Mesendoderm (in vitro differentiated cells): Measurements from ENCODE around the gene TRUB2.

ENCODE experiments used
- DNase-seq: peaks from one replicate; pipeline ENCODE4 v3.0.0; 2013
- H2AK5ac ChIP-seq: 2 replicates; pipeline ENCODE4 v1.6.1; 2013; ENCODE audit warnings: low read length, inconsistent platforms
- H2BK120ac ChIP-seq: 2 replicates; pipeline ENCODE4 v1.6.1; 2013; ENCODE audit warnings: low read depth, mild to moderate bottlenecking, low read length, moderate library complexity, mixed read lengths
- H2BK15ac ChIP-seq: replicated peaks from 2 replicates; pipeline ENCODE4 v1.6.1; 2013; ENCODE audit warnings: low read depth, mild to moderate bottlenecking, moderate library complexity
- H2BK5ac ChIP-seq: 2 replicates; pipeline ENCODE4 v1.6.1; 2013; ENCODE audit warnings: low read length, inconsistent platforms
- H3K18ac ChIP-seq: 2 replicates; pipeline ENCODE4 v1.6.1; 2013; ENCODE audit warnings: mild to moderate bottlenecking, low read length, mixed read lengths
- H3K23ac ChIP-seq: one replicate; pipeline ENCODE4 v1.6.1; 2013; ENCODE audit warnings: low read length
- H3K27ac ChIP-seq: 2 replicates; pipeline ENCODE4 v1.5.1; 2013; ENCODE audit warnings: low read depth, mild to moderate bottlenecking, inconsistent platforms, low read length, moderate library complexity
- H3K27me3 ChIP-seq: 2 replicates; pipeline ENCODE4 v1.6.1; 2013; ENCODE audit warnings: low read length, control low read depth, mild to moderate bottlenecking, inconsistent platforms; ENCODE audit not compliant: insufficient read depth, poor library complexity
- H3K36me3 ChIP-seq: 2 replicates; pipeline ENCODE4 v1.6.1; 2013; ENCODE audit warnings: low read length, inconsistent platforms; ENCODE audit not compliant: control insufficient read depth, insufficient read depth
- H3K4ac ChIP-seq: one replicate; pipeline ENCODE4 v1.6.1; 2013; ENCODE audit warnings: low read depth, mild to moderate bottlenecking, low read length, moderate library complexity
- H3K4me1 ChIP-seq: 2 replicates; pipeline ENCODE4 v1.6.1; 2013; ENCODE audit warnings: low read depth, low read length, inconsistent platforms; ENCODE audit not compliant: control insufficient read depth
- H3K4me2 ChIP-seq: 2 replicates; pipeline ENCODE4 v1.6.1; 2013; ENCODE audit warnings: low read length
- H3K4me3 ChIP-seq: 2 replicates; pipeline ENCODE4 v1.5.1; 2013; ENCODE audit warnings: mild to moderate bottlenecking, low read length
- H3K56ac ChIP-seq: one replicate; pipeline ENCODE4 v1.6.1; 2013; ENCODE audit warnings: low read length
- H3K79me1 ChIP-seq: 2 replicates; pipeline ENCODE4 v1.6.1; 2013; ENCODE audit warnings: low read length, inconsistent platforms
- H3K79me2 ChIP-seq: 2 replicates; pipeline ENCODE4 v1.6.1; 2013; ENCODE audit warnings: mild to moderate bottlenecking, low read length; ENCODE audit not compliant: control insufficient read depth, insufficient read depth
- H3K9ac ChIP-seq: 2 replicates; pipeline ENCODE4 v1.6.1; 2013; ENCODE audit warnings: low read length, inconsistent platforms
- H4K5ac ChIP-seq: one replicate; pipeline ENCODE4 v1.6.1; 2013; ENCODE audit warnings: low read length
- H4K8ac ChIP-seq: one replicate; pipeline ENCODE4 v1.6.1; 2013; ENCODE audit warnings: low read depth, mild to moderate bottlenecking, control low read depth, low read length, moderate library complexity
- whole genome bisulfite sequencing: extraction: QIAGEN DNeasy Blood & Tissue Kit; methylation state at CpG from one replicate; pipeline ENCODE4 v1.1.7; 2013; ENCODE audit warnings: low lambda C conversion rate, missing lambda C conversion rate; ENCODE audit not compliant: insufficient coverage; ENCODE audit errors: extremely low coverage; 5-methylcytosine and 5-hydroxymethylcytosine counted together

TRUB2 gene

DNA sequence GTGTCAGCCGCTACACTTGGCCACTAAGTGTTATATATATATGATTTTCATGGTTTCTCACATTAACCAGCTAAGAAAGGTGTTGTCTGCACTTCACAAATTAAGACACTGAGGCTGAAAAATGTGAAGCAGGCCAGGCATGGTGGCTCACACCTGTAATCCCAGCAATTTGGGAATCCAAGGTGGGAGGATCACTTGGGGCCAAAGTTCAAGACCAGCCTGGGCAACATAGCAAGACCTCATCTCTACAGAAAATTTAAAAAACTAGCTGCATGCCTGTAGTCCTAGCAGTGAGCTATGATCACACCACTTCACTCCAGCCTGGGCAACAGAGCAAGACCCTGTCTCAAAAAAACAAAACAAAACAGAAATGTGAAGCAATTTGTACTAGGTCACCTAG is 2.2 kb upstream of the TRUB2 start:
- H3K18ac ChIP-seq = no peak overlapping the region
- no peak overlapping the region for H3K4me3 ChIP-seq
- no peak overlapping the region for H2BK5ac ChIP-seq
- no peak overlapping the region for H2BK15ac ChIP-seq
- H3K36me3 ChIP-seq = peaks cover 10% of the 10 kb centered on the region
- no peak overlapping the region for H3K27ac ChIP-seq
- H3K9ac ChIP-seq = no peak overlapping the region
- no peak overlapping the region for H3K56ac ChIP-seq
- H2BK120ac ChIP-seq = no peak overlapping the region
- H3K4ac ChIP-seq = no peak overlapping the region
- no peak overlapping the region for H4K8ac ChIP-seq
- H3K79me1 ChIP-seq = peaks cover 10% of the 10 kb centered on the region
- no peak for DNase-seq
- H3K79me2 ChIP-seq = peaks cover 15% of the 10 kb centered on the region
- no peak overlapping the region for H3K4me2 ChIP-seq
- no CpG with 5 or more reads among the region's 1 CpG for WGBS
- no peak overlapping the region for H2AK5ac ChIP-seq
- no peak overlapping the region for H3K23ac ChIP-seq
- H3K4me1 ChIP-seq = peaks cover 3% of the 10 kb centered on the region
- H3K27me3 ChIP-seq = no peaks in the 10 kb centered on the region
- H4K5ac ChIP-seq = no peak overlapping the region

GRCh38 chr9:128323791-128324190 is 1.5 kb upstream of the TRUB2 start:
- Histone ChIP-seq H2BK5ac (no peak overlapping the region), H3K56ac (peak overlapping the region; percentile 27), H3K27me3 (no peaks in the 10 kb centered on the region), H3K36me3 (peaks cover 10% of the 10 kb centered on the region), H3K27ac (no peak overlapping the region), H3K79me1 (peaks cover 10% of the 10 kb centered on the region), H3K4ac (no peak overlapping the region), H3K4me3 (no peak overlapping the region), H2BK15ac (no peak overlapping the region), H3K4me1 (peaks cover 3% of the 10 kb centered on the region), H3K9ac (peak overlapping the region; percentile 99), H2BK120ac (no peak overlapping the region), H3K18ac (no peak overlapping the region), H3K23ac (no peak overlapping the region), H2AK5ac (no peak overlapping the region), H3K79me2 (peaks cover 15% of the 10 kb centered on the region), H4K5ac (no peak overlapping the region), H3K4me2 (peak overlapping the region; percentile 85), H4K8ac (no peak overlapping the region)
- DNase-seq = no peak
- no CpG with 5 or more reads among the region's 12 CpGs for WGBS

DNA sequence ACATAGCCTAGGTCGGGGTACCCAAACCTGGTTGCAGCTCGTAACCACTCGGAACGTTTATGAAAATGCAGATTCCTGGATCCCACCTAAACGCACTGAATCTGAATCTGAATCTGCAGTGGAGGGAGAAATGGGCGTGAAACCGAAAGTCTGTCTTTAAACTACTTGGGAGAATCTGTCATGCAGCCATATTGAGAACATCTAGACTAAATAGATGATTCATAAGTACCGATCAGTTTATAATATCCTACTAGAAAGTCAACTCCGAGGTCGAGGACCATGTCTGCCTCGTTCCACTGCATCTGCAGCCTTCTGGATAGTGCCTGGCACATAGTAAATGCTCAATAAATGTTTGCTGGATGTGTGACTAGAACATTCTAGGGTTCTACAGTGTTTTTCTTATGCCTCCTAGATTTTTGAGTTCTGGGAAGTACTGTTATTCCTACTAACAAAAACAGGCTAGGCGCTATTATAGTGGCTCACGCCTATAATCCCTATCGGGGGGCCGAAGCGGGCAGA is 1.0 kb upstream of the TRUB2 start:
- Histone ChIP-seq H3K36me3 (peaks cover 9% of the 10 kb centered on the region), H2BK5ac (no peak overlapping the region), H4K8ac (no peak overlapping the region), H3K27me3 (no peaks in the 10 kb centered on the region), H3K23ac (no peak overlapping the region), H3K27ac (no peak overlapping the region), H3K9ac (peak overlapping the region; percentile 99), H3K4me3 (peak overlapping the region; percentile 94), H2AK5ac (no peak overlapping the region), H3K4ac (peak overlapping the region; percentile 19), H3K18ac (no peak overlapping the region), H3K4me1 (peaks cover 3% of the 10 kb centered on the region), H3K79me1 (peaks cover 10% of the 10 kb centered on the region), H3K56ac (peak overlapping the region; percentile 99), H3K4me2 (peak overlapping the region; percentile 85), H2BK120ac (no peak overlapping the region), H4K5ac (no peak overlapping the region), H3K79me2 (peaks cover 15% of the 10 kb centered on the region), H2BK15ac (no peak overlapping the region)
- no CpG with 5 or more reads among the region's 16 CpGs for WGBS
- no peak for DNase-seq

- Histone ChIP-seq H3K79me1 (peaks cover 10% of the 10 kb centered on the region), H3K56ac (peak overlapping the region; percentile 99), H2BK120ac (no peak overlapping the region), H2BK5ac (no peak overlapping the region), H3K23ac (no peak overlapping the region), H3K18ac (peak overlapping the region; percentile 15), H3K27me3 (no peaks in the 10 kb centered on the region), H3K4me2 (peak overlapping the region; percentile 99), H3K79me2 (peaks cover 15% of the 10 kb centered on the region), H2AK5ac (peak overlapping the region; percentile 55), H4K8ac (no peak overlapping the region), H3K4ac (no peak overlapping the region), H3K4me3 (peak overlapping the region; percentile 94), H3K4me1 (peaks cover 3% of the 10 kb centered on the region), H3K9ac (peak overlapping the region; percentile 97), H3K36me3 (peaks cover 8% of the 10 kb centered on the region), H4K5ac (peak overlapping the region; percentile 26), H3K27ac (no peak overlapping the region), H2BK15ac (no peak overlapping the region)
- no peak for DNase-seq
- WGBS = no CpG with 5 or more reads among the region's 21 CpGs
Observed at GRCh38 chr9:128321879-128322403, 306 bp downstream of the TRUB2 start.

DNA sequence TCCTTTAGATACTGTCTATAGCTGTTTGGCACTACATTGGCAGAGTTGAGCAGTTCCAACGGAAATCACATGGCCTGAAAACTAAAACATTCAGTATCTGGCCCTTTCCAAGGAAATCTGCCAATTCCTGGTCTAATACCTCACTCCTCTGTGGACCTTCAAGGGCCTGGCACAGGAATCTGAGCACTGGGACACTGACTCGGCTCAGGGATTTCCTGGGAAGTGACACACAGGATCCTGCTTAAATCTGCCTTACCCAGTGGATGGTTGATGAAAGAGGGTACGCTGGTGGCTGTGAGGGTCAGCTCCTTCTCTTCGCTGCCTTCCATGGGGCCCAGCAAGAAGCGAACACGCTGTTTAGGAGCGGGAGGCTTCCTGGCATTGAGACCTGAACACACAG is 904 bp downstream of the TRUB2 start:
- peak overlapping the region; percentile 99 for H3K4me2 ChIP-seq
- no peak overlapping the region for H3K23ac ChIP-seq
- peak overlapping the region; percentile 21 for H4K5ac ChIP-seq
- no peaks in the 10 kb centered on the region for H3K27me3 ChIP-seq
- no CpG with 5 or more reads among the region's 7 CpGs for WGBS
- peaks cover 15% of the 10 kb centered on the region for H3K79me2 ChIP-seq
- H3K4me1 ChIP-seq = peaks cover 3% of the 10 kb centered on the region
- no peak overlapping the region for H3K4me3 ChIP-seq
- DNase-seq = no peak
- peaks cover 8% of the 10 kb centered on the region for H3K36me3 ChIP-seq
- peaks cover 10% of the 10 kb centered on the region for H3K79me1 ChIP-seq
- H2BK120ac ChIP-seq = no peak overlapping the region
- peak overlapping the region; percentile 69 for H3K56ac ChIP-seq
- no peak overlapping the region for H4K8ac ChIP-seq
- no peak overlapping the region for H2BK5ac ChIP-seq
- no peak overlapping the region for H2BK15ac ChIP-seq
- no peak overlapping the region for H3K27ac ChIP-seq
- H3K18ac ChIP-seq = no peak overlapping the region
- no peak overlapping the region for H3K4ac ChIP-seq
- no peak overlapping the region for H2AK5ac ChIP-seq
- peak overlapping the region; percentile 97 for H3K9ac ChIP-seq

GRCh38 chr9:128317629-128318028 is 4.6 kb downstream of the TRUB2 start:
- Histone ChIP-seq H3K18ac (no peak overlapping the region), H3K36me3 (peaks cover 2% of the 10 kb centered on the region), H3K27me3 (no peaks in the 10 kb centered on the region), H3K9ac (no peak overlapping the region), H2AK5ac (no peak overlapping the region), H2BK5ac (no peak overlapping the region), H3K4me3 (no peak overlapping the region), H2BK15ac (no peak overlapping the region), H3K4me1 (peaks cover 3% of the 10 kb centered on the region), H3K79me2 (peaks cover 7% of the 10 kb centered on the region), H3K23ac (no peak overlapping the region), H4K8ac (no peak overlapping the region), H3K4ac (no peak overlapping the region), H3K4me2 (no peak overlapping the region), H3K27ac (no peak overlapping the region), H3K79me1 (peaks cover 6% of the 10 kb centered on the region), H2BK120ac (no peak overlapping the region), H4K5ac (no peak overlapping the region), H3K56ac (no peak overlapping the region)
- WGBS = no CpG with 5 or more reads among the region's 2 CpGs
- DNase-seq = no peak
